SH-SY5Y (cell line): Measurements from ENCODE around the gene OBSCN.

Experiments
- GATA2 ChIP-seq: IDR thresholded peaks from 2 replicates; pipeline ENCODE4 v1.6.1; 2011; ENCODE audit warnings: mild to moderate bottlenecking, low read depth, low read length
- GATA3 ChIP-seq: IDR thresholded peaks from 2 replicates; pipeline ENCODE4 v1.6.1; 2011; ENCODE audit warnings: low read depth, mild to moderate bottlenecking, low read length, moderate library complexity

- no peak for TF ChIP-seq GATA2
- no peak for TF ChIP-seq GATA3
These were observed 111.7 kb downstream of the OBSCN start for GRCh38 chr1:228319352-228320088.
